Measurements from ENCODE around the gene ETS1. TPM values are rescaled to one million over a fixed set of nuclear protein-coding genes. Genes with fewer than 3 reads are reported as not detected.

ETS1 gene
- total RNA-seq: 29.6 and 143 TPM in 2 replicates

GRCh38 chr11:128587415-128587814, at the start of gene ETS1:
TSS of gene ETS1 (minus strand) at chr11:128587558. CDS start at chr11:128573130, 14,428 bp downstream.

Other genes with a start within 250 kb of the ETS1 start
- 2.1 and 3.6 TPM in 2 replicates for gene FLI1, start 106.5 kb upstream of the ETS1 start, total RNA-seq